A673 (cell line): Measurements from ENCODE around the gene KCNAB3.

Experiments used
- CTCF ChIP-seq: fragments of 300-800, 200-600 bp; sonication (generic); conservative IDR thresholded peaks from 2 replicates; pipeline ENCODE4 v1.5.1; 2017; ENCODE audit warnings: low read depth, mild to moderate bottlenecking, antibody characterized with exemption, low read length, moderate library complexity, mixed read lengths
- EZH2 ChIP-seq: fragments of 200-600 bp; sonication (generic); IDR thresholded peaks from 2 replicates; pipeline ENCODE4 v1.6.1; 2017; ENCODE audit warnings: borderline replicate concordance, low read depth, mild to moderate bottlenecking, mixed read lengths, antibody characterized with exemption, low read length; ENCODE audit not compliant: poor library complexity, severe bottlenecking

- TF ChIP-seq CTCF (no peak), EZH2 (no peak)
Measured at GRCh38 chr17:7947651-7948050, 18.0 kb upstream of the KCNAB3 start.
